ENCODE data around the gene C1GALT1.
"Not testable (repeated sequence)": the region's sequence is repeated elsewhere in the genome, so short reads cannot be mapped to it uniquely, and the experiment has no call there.

C1GALT1 gene

DNA sequence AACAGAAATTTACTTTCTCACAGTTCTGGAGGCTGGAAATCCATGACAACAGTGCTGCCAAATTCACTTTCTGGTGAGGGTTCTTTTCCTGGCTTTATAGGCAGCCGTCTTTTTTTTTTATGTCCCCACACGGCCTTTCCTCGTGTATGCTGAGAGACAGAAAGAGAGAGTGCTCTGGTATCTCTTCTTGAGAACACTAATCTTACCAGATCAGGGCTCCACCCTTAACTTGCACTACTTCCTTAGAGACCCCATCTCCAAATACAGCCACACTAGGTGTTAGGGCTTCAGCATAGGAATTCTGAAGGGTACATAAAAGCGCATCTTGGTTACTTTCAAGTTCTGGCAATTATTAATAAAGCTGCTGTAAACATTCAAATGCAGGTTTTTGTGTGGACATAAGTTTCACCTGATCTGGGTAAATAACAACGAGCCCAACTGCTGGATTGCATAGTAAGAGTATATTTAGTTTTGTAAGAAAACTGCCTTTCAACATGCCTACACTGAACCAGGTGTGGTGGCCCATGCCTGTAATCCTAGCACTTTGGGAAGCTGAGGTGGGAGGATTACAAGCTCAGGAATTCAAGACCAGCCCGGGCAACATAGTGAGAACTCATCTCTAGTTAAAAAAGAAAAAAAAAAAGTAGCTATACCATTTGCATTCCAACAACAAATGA lies 8.2 kb upstream of the C1GALT1 start:
- DNase-seq, result no peak

DNA sequence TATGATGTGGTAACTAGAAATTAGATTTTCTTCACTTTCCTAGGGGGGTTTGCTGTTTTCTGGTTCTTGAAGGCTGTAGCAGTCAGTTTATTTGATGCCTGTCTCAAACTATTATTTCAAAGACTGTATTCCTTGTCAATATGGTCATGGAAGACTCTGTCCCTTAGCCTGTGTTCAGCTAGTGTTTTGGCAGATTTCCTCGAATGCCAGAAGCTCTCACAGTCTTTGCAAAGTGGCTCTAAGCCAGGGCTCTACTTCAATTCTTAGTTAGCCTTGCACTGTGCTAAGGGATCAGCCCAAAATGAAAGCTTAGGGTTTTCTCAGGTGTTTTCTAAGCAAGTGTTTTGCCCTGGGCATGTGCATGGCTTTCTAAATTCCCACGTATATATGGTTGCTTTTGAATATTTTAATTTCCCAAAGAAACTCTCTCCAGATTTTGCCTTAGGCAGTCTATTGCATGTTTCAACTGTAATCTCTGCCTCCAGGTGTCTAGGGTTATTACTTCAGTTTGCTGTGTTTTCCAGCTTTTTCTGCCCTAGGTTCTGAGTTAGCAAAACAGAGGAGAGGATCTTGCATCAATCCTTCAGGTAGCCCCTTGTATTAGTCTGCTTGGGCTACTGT lies 7.2 kb upstream of the C1GALT1 start:
- DNase-seq, result no peak

DNA sequence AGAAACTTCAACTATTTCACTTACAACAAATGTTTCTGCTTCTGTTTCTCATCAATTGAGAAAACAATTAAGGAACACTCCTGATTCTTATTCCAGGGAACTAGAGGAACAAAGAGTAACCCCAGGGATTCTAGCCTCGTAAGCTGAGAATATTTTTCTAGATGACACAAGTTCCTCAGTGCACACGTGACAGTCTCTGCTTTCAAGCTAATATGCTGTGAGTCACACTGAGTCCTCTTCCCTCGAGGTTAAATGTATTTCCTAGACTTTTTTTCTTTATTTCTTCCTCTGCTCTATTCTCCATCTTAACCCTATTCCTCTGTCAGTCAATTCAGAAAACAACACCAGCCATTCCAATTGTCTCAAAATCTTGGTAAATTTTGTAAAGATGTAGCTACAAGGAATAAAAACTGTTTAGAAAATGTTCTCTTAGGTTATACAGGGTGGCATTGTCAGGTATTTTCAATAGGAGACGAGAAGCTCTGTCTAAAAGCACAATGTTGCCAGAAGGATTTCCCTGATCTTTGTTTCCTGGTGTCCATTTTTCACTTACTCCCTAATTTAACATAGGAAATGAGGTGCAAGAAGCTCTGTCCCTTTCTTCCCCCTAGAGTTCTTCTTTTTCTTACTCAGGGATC lies 5.8 kb upstream of the C1GALT1 start:
- DNase-seq, result no peak

DNA sequence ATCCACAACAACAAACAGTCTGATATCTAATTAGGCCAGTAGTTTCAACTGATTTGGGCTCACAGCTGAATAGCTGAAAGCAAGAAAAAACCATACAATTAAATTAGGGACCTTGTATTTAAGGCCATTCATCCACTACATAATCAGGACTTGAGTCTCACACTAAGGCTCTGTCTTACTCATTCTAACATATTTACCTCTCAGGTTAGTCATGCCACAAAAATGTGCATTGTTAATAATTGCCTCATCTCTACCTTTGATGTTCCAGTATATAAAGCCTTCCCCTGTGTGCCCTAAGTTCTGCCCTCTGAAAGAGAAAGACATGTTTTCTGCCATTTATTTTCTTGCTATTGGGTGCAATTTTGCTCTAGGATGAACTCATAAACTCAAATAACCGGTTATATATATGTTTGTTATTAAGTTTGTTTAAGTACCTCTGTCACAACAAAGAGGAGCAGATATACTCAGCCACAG lies 5.3 kb upstream of the C1GALT1 start:
- DNase-seq, result no peak

DNA sequence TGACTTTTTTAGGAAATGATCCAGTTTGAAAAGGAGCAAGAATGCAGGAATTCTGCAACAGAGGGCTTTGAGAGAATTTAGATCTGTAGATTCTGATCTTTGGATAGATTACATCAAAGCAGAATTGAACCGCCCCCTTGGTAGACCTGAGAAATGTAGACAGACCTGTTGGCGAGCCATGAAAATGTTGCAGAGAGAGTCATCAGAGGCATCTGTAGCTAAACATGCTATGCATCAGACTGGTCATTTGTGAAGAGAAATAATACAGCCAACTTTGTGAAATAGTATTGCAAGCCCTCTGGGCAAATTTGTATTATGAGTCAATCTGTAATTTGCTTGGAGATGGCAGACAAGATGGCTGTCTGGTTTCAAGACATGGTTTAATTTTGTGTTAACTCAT lies 4.3 kb upstream of the C1GALT1 start:
- no peak for DNase-seq

DNA sequence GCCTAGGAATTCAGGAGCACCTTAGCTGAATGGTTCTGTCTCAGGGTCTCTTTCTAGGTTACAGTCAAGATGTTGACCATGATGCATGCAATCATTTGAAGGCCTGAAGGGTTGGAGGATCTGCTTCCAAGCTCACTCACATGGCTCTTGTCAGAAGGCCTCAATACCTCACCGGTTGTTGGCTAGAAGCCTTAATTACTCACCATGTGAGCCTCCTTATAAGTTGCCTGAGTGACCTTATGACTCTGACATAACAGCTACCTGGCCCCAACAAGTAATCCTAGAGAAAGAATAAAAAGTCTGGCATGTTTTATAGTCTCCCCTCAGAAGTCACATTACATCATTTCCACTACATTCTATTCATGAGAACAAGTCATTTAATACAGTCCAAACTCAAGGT lies 3.4 kb upstream of the C1GALT1 start:
- no peak for DNase-seq

DNA sequence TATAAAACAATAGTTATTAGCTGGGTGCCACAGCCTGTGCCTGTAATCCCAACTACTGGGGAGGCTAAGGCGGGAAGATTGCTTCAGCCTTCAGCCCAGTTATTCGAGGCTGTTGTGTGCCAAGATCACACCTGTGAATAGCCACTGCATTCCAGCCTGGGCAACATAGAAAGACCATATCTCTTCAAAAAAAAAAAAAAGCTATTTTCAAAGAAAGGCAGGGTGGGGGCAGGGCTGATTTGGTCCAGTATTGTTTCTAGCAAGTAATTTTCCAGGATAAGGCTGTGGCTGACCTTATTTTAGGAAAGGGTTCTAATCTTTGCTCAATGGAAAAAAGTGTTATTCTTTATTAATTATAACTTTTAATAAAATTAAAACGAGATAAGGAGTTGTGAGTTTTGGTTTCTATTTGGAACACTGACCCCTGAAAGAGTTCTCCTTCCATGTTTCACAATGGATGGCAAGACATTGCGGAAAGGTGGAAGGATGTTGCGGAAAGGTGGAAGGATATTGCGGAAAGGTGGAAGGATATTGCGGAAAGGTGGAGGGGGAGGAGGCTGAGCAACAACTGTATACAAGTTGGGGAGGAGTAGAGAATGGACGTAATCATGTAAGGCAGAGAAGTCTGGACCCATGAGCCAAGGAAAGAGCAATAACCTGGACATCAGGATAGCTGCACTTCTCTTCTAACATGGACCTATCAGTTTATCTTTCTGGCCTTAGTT lies 1.5 kb upstream of the C1GALT1 start:
- DNase-seq, result no peak

DNA sequence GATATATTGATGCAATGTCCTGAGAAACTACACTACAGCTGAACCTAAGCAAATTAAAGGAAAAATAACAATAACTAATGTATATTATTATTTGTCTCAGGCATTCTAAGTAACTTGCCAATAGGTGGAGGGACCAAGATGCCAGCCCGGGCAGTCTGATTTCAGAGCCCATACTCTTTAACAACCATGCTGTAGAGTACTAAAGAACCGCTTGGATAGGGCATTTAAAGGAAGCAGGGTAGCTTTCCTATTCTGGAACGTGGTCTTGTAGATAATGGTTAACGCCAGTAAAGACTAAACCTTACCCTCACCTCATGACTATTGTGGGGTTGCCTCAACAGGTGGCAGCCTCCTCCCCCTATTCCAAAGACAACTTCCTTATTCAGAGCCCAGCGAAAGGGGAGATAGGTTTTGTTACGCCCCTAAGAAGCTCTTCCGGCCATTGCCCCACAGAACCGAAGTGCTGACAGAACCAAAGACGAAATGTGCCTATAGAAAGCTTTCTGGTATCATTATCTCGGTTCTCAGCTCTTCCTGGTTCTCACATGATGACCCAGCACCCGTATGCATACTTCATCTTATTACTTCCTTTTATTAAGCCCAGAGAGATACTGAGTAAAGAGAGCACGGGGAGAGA lies 707 bp upstream of the C1GALT1 start:
- peak; percentile 79 to 86 for DNase-seq

DNA sequence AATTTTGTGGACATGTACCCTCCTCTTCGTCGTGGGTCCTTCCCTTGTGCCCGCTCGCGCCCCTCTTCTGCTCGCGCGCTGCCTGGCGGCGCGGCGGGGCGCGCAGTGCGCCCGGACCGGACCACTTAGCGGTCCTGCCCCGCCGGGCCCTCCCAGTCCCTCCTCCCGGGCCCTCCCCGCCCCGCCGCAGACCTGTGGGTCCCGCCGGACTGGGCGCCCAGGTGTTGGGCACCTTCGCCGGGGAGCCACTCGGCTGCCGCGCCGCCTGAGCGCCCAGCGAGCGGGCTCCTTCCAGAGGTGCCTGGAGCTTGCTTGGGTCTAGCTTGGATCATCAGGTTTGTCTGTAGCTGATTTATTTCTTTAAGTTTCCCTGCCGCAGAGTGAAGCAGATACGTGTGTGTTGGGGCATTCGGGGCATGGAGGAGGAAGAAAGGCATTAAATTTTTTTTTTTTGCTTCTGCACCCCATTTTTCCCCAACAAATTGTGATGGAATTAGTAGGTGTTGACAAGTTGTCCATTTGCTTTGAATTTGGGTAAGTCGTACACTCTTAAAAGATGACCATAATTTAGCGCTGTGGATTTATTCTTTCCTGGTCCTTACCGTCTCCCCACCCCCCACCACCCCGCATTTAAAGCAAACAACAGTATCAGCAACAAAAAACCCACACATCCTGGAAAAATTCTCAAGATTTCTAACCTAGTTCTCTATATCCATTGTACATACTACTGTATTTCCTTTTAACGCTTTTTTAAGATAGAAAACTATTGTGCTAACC lies 905 bp downstream of the C1GALT1 start:
- DNase-seq, result peak; percentile 39 to 59

DNA sequence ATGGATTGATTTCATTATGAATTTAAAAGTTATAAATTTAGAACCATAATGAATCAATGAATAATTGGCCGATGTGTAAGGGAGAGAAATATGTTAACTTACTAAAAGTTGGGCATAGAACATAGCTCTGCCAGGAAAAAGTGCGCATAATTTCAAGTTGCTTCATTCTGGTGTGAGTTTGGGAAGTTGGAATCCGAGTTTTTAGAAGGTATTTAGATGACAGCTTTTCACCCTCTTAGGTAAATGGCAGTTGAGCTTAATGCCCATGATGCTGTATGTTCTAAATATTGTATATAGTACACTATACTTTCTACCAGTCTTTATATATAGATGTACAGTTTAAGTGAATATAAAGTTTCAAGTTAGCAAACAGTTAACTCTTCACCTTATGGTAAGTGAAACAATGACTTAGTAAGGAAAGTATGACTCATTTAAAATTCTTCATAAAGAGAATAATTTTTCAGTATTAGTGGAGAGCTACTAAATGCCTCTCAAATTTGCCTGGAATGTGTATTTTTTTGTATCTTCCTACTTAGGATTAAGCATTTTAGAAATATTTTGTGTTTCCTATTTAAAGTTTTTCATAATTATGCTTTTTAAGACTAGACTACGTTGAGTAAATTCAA lies 1.6 kb downstream of the C1GALT1 start:
- no peak for DNase-seq

DNA sequence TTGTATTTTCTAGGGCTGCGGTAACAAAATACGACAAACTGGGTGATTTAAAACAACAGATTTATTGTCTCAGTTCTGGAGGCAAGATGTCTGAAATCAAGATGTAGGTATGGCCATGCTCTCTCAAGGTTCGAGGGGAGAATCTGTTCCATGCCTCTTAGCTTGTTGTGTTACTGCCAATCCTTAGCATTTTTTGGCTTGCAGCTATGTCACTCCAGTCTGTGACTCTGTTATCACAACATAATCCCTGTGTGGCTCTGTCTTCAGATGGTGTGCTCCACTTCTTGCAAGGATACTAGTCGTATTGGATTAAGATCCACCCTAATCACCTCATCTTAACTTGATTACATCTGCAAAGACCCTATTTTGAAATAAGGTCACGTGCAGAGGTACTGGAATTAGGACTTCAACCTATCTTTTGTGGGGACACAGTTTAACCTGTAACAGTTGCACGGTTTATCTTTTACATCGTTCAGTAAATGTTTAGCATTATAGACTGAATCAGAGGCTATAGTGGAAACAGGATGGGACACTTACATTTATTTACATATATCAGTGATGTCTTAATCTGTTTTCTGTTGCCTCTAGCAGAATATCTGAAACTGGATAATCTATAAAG lies 3.1 kb downstream of the C1GALT1 start:
- no peak for DNase-seq

DNA sequence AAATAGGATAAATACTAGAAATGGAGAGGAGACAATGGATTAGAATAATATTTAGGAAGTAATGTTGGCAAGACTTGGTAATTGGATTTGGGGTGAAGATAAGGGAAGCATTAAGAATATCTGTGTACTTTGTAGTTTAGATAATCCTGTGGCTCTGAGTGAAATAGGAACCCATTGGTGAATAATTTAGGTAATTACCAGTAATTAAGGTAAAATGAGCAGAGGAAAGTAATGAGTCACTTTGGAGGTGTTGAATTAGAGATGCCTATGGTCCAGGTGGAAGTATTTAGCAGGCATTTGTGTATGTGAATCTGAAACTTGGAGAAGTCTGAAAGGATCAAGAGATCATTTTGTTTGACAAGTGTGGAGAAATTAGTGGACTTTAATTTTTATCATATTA lies 5.7 kb downstream of the C1GALT1 start:
- no peak for DNase-seq

DNA sequence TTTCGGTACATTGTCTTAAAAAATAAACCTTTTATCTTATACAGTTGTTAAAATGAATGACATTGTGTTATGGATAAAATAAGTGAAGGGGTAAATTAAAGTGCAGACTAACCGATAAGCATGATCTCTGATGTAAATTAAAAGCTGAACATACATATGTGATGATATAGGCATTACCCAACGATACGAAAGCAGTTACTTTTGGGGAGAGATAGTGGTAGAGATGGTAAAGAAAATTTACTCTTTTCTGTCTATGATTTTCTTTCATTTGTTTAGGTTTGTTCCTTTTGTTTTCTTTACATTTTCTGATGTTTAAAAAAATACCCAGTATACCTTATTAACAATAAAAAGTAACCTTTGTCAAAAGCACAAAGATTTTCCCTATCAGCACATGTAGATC lies 6.4 kb downstream of the C1GALT1 start:
- DNase-seq, result no peak

DNA sequence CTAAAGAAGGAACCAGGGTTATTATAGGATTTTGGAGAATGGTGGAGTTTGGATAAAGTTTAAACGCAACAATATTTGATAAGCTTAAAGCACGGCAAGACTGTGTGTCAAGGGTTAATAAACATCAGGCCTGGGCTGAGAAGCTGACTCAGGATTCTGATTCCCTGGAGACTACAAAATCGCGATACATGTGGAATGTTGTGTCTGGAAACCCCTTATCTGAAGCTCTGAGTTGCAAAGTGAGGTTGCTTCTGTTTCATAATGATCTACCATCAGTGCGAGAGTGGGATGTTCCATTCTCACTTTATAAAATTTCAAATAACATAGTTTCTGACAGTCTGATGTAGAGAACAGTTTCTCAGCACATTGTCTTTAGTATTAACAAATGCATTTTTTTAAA lies 7.8 kb downstream of the C1GALT1 start:
- DNase-seq, result no peak

DNA sequence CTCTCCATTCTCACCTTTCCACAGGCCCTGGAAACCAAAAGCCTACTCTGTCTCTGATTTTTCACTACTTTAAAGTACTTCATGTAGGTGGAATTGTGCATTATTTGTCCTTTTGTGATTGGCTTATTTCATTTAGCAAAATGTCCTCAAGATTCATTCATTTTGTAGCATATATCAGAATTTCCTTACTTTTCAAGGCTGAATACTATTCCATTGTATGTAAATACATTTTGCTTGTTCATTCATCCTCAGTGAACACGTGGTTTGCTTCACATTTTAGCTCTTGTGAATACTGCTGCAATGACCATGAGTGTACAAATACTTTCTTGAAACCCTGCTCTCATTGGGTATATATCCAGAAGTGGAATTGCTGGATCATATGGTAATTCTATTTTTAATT lies 8.8 kb downstream of the C1GALT1 start:
- no peak for DNase-seq

DNA sequence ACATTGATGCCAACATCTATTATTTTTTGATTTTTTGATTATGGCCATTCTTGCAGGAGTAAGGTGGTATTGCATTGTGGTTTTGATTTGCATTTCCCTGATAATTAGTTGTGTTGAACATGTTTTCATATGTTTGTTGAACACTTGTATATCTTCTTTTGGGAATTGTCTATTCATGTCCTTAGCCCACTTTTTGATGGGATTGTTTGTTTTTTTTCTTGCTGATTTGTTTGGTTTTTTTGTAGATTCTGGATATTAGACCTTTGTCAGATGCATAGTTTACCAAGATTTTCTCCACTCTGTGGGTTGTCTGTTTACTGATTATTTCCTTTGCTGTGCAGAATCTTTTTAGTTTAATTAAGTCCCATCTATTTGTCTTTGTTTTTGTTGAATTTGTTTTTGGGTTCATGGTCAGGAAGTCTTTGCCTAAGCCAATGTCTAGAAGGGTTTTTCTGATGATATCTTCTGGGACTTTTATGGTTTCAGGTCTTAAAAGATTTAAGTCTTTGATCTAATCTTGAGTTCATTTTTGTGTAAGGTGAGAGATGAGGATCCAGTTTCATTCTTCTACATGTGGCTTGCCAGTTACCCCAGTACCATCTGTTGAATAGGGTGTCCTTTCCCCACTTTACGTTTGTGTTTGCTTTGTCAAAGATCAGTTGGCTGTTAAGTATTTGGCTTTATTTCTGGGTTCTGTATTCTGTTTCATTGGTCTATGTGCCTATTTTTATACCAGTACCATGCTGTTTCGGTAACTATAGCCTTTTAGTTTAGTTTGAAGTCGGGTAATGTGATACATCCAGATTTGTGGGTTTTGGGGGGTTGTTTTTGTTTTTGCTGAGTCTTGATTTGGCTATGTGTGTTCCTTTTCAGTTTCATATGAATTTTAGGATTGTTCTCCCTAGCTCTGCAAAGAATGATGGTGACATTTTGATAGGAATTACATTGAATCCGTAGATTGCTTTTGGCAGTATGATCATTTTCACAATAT lies 10.7 kb downstream of the C1GALT1 start:
- DNase-seq, result peak in 1 of 2 donors; percentile 50

DNA sequence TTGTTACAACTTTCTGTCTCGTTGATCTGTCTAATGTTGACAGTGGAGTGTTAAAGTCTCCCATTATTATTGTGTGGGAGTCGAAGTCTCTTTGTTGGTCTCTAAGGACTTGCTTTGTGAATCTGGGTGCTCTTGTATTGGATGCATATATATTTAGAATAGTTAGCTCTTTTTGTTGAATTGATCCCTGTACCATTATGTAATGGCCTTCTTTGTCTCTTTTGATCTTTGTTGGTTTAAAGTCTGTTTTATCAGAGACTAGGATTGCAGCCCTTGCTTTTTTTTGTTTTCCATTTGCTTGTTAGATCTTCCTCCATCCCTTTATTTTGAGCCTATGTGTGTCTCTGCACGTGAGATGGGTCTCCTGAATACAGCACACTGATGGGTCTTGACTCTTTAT lies 17.2 kb downstream of the C1GALT1 start:
- not testable (repeated sequence) for DNase-seq

DNA sequence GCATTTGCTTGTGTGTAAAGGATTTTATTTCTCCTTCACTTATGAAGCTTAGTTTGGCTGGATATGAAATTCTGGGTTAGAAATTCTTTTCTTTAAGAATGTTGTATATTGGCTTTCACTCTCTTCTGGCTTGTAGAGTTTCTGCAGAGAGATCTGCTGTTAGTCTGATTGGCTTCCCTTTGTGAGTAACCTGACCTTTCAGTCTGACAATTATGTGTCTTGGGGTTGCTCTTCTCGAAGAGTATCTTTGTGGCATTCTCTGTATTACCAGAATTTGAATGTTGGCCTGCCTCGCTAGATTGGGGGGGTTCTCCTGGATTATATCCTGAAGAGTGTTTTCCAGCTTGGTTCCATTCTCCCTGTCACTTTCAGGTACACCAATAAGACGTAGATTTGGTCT lies 17.9 kb downstream of the C1GALT1 start:
- not testable (repeated sequence) for DNase-seq

DNA sequence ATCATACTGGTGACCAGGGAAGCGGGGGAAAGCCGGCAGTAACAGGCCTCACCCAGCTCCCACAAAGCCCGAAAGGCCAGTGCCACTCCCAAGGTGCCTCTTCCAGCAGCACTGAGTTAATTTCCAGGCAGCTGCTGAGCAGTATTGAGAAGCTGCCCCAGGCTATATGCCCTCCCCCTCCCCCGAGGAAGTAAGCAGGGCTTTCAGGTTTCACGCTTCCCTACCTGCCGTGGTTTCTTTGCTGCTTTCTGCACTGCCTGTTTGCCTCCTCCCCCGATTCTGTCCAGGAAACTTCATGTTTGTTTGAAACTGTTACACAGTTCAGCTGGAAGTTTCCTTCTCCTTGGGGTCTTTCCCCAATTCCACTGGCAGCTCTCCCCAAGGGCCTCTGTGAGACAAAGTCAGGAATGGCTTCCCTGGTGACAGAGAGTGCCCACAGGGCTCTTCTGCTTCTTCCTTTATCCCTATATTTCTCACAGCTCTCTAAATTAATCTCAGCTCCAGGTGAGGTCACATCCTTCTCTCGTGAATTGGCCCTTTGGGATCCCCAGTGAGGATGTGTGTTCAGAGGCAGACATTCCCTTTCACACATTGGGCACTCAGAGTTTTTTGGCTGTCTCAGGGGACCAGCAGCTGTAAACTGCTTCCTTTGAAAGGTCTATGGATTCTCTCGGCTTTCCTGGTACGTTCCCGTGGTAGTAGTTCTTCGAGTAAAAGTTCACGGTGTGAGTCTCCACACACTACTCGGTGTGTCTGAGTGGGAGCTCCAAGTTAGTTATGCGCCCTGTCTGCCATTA lies 19.4 kb downstream of the C1GALT1 start:
- DNase-seq, result peak; percentile 45 to 57
